GM12878 (cell line): ENCODE measurements around the gene NSL1.

Experiments used
- CTCF ChIP-seq, 3 experiments: IDR thresholded peaks in 2 of 3; conservative IDR thresholded peaks in 1 of 3; 2 replicates each; pipeline ENCODE4 v1.5.1; 2011; ENCODE audit warnings: low read depth in 3 of 3, low read length in 3 of 3, mild to moderate bottlenecking in 3 of 3, control low read depth in 2 of 3, moderate library complexity in 2 of 3, inconsistent platforms in 1 of 3, mixed read lengths in 1 of 3; ENCODE audit not compliant: control insufficient read depth in 2 of 3, insufficient read depth in 1 of 3; ENCODE audit errors: extremely low read depth in 1 of 3
- GABPA ChIP-seq: IDR thresholded peaks from 2 replicates; pipeline ENCODE4 v1.6.1; 2014; ENCODE audit warnings: antibody characterized with exemption, low read depth, mild to moderate bottlenecking, inconsistent platforms
- NFYB ChIP-seq: IDR thresholded peaks from 2 replicates; pipeline ENCODE4 v1.6.1; 2011; ENCODE audit warnings: low read depth, mild to moderate bottlenecking, low read length, improper control_type of control experiment, moderate library complexity; ENCODE audit not compliant: insufficient read depth
- REST ChIP-seq: IDR thresholded peaks from 2 replicates; pipeline ENCODE4 v1.6.1; 2012; ENCODE audit warnings: mild to moderate bottlenecking, low read depth, low read length
- SIN3A ChIP-seq: IDR thresholded peaks from 2 replicates; pipeline ENCODE4 v1.6.1; 2012; ENCODE audit warnings: low read depth, low read length, improper control_type of control experiment
- SREBF2 ChIP-seq: IDR thresholded peaks from 2 replicates; pipeline ENCODE4 v1.6.1; 2012; ENCODE audit warnings: mild to moderate bottlenecking, low read length
- ZZZ3 ChIP-seq: IDR thresholded peaks from 2 replicates; pipeline ENCODE4 v1.6.1; 2011; ENCODE audit warnings: low read depth; ENCODE audit not compliant: control insufficient read depth, insufficient read length

GRCh38 chr1:212777151-212777550 is 14.4 kb downstream of the NSL1 start:
- no peak for TF ChIP-seq ZZZ3
- TF ChIP-seq SIN3A = no peak
- no peak for TF ChIP-seq REST
- no peak for TF ChIP-seq NFYB
- no peak for TF ChIP-seq SREBF2
- TF ChIP-seq GABPA = no peak
- TF ChIP-seq CTCF (IDR thresholded peaks at IDR 0.05 in 2 of 3, conservative IDR thresholded peaks at IDR 0.05 in 1 of 3; ENCODE audit: control insufficient read depth in 2 of 3, extremely low read depth in 1 of 3, insufficient read depth in 1 of 3, low read depth in 3 of 3, low read length in 3 of 3) = no peak
